SK-MEL-5 (cell line): ENCODE results near the gene MAP7D2. TPM values are rescaled to one million over a fixed set of nuclear protein-coding genes. Genes with fewer than 3 reads are reported as not detected.
"Not testable (repeated sequence)": the region's sequence is repeated elsewhere in the genome, so short reads cannot be mapped to it uniquely, and the experiment has no call there.

Source experiments
- DNase-seq: peaks from one replicate; pipeline ENCODE4 v3.0.0-alpha.2; 2016; ENCODE audit warnings: low read depth, low spot score
- in situ Hi-C: cut with HindIII; loops from 2 replicates; pipeline ENCODE4 v1.10.0; 2016; ENCODE audit warnings: low sequenced_read_pairs, high pct_unique_total_duplicates, low pct_unique_long_range_greater_than_20kb
- total RNA-seq: library from RNA; depleted of rRNA; stranded (reverse); fragments of >200 nt; shearing (Covaris generic); gene quantifications from 2 replicates; pipeline ENCODE4 v1.2.3, GENCODE V29; 2014

The MAP7D2 gene
- total RNA-seq, 1 experiment from 2014 or later, result 1.9 TPM

DNA sequence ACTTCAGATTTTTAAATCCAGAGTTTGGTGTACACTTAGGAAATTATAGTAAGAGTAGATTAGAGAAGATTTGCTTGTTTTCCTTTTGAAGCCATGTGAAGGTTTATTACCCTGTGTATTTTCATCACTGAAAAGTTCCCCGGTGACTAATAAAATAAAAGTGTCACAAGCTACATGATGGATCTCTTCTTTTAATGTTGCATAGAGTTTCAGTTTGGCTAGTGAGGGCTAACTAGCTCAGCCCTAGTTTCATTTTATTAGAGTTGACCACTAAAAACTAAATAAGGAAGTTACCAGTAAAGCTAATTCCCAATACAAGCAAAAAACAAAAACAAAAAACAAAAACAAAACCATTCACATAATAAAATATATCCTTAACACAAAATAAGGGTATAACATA is 10.1 kb upstream of the MAP7D2 start:
- DNase-seq, in situ Hi-C loops: not testable (repeated sequence)

DNA sequence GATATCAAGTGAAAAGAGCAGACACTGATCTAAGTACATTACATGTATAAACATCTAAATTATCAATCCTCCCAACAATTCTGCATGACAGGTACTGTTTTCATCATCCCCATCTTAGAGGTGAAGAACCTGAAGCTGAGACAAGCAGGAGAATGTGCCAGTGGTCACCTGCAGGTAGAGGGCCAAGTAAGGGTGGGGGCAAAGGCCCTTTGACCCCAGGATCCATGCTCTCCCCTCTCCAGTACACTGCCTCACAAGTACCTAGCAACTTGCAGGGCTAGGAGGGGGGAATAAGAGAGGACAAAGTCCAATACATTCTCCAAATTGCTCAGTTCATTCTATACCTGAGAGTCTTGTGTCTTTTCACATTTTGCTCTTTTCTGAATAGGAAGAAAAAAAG is 8.3 kb upstream of the MAP7D2 start:
- in situ Hi-C loops, result no loop called here

DNA sequence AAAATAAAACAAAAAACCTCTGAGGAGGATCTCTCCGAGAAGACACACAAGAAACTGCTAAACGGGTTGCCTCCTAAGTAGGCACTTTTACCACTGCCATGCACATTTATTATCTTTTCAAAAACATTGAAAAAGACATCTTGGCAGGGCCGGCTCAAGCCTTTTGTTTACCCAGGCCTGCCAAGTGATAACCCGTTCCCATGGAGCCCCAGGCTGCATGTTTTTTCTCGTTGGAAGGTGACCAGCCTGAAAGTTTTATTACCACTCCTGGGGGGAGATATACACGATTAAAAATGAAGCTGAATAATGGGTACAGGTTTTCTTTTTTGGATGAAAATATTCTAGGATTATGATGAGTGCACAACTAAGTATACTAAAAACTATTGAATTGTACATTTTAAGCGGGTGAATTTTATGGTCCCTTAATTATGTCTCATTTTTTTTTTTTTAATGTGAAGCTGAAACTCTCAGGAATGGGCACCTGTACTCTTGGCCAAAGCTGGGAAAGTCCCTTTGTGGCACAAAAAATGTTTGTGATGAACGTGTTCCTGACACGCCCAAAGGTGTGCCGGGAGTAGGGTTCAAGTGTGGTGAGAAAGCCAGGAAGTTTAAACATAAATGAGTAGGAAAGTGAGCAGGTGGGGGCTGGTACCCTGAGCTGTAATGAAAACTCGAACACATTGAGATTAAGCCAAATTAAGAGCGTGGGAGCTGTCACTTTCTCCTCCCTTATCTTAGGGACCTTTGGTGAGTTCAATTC is 1.5 kb upstream of the MAP7D2 start:
- DNase-seq, result no peak
- in situ Hi-C loops, result no loop called here

More for the DNA sequence above, 8.3 kb upstream of the MAP7D2 start:
- DNase-seq, result no peak

DNA sequence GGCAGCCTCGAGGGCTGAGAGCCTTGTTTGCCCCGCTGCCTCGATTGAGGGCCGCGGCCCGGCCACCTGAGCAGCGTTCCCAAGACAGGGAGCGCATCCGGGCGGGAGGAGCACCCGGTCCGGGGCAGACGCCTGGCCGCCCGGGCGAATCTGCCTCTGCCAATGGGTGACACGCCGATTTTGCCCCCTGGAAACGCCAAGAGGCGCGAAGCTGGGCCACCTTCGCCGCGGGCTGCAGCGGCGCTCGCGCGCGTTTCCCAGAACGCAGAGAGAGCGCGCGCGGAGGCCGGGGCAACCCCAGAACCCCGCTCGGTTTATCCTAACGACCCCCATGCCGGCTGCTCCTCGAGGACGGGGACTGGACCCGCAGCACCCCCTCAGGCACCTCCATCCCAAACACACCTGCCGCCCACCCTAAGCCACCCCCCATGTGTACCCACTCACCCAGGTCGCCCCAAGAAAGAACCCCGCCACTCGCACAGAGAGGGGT is 575 bp downstream of the MAP7D2 start:
- no peak for DNase-seq
- in situ Hi-C loops, result no loop called here

DNA sequence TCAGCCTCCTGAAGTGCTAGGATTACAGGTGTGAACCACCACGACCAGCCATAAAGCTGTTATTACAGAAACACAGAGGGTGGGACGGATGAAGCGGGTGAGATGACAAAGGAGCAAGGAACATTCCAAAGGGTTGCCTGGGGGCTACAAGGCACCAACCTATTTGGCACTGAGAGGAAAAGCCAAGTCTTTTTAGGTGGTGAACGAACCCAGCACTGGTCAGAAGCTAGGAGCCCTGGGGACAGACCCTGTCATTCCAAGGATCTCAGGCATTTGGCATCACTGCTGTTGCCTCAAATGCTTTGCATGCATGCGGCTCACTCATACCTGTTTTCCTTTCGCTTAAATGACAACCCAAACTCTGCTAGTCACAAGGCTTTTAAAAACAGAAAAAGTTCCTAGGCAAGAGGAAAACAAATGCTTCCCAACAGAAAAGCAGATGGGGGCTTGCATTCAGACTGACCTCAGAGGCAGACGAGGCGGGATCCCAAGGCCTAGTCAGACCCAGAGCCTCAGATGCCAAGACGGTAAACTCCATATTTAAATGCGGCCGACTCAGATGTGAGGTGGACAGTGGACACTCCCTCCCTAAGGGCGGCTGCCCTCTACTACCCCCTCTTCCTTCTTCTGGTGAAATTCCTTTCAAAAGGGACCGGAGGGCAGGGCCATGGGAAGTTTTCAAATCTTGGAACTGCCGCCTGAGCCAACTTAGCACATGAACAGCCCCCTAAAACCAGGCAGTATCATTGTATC is 4.5 kb downstream of the MAP7D2 start:
- no peak for DNase-seq
- in situ Hi-C loops, result no loop called here

DNA sequence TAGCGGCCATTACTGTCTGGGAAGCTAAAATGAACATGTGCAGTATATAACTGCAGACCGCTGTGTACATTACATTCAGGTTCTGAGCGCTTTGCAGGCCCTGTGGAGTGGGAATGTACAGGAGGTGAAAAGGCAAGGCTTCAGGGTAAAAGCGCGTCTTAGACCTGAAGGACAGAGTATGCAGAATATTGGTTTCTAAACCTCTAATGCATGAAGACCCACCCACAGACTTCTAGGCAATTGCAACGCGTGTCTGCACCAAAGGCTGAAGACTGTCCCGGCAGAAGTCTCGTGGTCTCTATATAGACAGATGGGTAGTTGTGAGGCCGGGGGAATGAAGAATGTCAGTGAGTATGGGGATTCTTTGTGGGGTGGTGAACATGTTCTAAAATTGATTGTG is 5.4 kb downstream of the MAP7D2 start:
- DNase-seq, result no peak
- in situ Hi-C loops, result no loop called here

DNA sequence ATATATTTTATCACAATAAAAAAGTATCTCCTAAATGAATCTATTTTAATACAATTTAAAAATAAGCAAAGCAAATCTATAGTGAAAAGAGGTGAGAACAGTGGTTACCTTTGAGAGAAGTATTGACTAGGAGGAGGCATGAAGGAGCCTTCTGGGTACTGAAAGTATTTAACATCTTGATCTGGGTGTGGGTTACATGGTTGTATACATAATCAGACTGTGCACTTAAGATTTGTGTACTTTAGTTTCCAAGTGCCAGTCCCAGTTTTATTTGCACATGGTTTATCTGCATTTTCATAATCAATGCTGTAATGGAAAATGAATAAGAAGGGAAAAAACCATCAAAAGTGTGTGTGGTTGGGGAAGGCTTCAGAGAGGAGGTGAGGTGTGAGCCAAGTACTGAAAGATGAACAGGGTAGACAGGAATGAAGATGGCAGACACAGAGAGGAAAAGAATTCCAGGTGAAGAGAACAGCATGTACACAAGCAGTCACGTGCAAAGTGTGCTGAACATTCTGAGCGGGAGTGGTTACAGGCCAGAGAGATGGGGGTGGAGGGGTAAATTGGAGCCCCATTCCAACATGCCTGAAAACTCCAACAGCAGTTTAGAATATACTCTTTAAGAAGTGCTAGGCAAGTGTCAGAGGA is 14.6 kb downstream of the MAP7D2 start:
- DNase-seq, result no peak
- in situ Hi-C loops, result no loop called here

DNA sequence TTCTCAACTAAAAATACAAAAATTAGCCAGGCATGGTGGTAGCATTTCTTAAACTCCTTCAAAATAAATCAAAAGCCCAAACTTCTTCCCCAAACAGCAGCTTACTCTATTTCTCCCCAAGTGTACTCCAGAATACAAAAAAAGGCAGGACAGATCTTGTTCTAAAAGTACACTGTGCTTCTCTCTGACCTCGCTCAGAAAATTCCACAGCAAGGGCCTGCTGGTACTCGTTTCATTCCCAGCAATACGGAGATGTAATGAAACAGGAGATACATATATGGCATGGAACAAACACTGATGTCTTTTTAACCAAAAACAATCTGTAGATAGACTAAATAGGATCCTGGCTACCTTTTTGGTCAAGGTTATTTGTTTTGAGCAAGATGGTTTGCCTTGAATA is 25.2 kb downstream of the MAP7D2 start:
- in situ Hi-C loops, result no loop called here
- DNase-seq, result no peak

DNA sequence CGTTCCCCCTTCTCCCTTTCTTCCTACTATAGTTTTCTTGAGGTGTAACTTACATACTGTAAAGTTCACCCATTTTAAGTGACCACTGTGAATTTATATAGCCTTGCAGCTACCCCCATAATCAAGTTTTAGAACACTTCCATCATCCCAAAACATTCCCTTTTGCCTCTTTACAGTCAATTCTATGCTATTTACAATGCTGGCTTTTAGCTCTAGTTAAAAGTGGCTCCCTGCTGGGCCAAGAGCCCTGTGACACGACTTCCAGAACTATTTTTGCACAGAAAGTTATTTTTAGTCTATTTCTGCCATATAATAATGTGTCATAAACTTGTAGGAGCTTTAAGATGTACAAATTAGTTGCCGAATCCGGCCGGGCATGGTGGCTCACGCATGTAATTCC is 26.9 kb downstream of the MAP7D2 start:
- peak; percentile 2 for DNase-seq
- in situ Hi-C loops, result no loop called here

DNA sequence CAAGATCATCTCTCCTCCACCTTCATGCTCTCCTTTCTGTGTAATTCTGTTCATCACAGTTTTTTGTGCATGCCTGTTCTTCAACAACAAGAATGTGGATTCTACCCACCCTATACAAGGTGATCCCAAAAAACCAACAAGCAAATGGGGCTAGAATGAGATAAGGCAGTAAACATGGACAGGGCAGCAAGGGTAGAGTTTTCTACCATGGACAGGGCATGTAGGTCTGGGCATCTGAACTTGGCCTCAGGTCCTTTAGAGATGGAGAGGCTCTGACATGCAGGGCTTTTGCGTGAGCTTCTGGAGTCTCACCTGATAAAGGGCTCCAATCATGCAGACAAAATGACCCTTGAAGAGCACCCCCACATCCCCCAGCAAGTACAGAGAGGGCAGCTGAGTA is 36.4 kb downstream of the MAP7D2 start:
- DNase-seq, result no peak
- in situ Hi-C loops, result no loop called here

DNA sequence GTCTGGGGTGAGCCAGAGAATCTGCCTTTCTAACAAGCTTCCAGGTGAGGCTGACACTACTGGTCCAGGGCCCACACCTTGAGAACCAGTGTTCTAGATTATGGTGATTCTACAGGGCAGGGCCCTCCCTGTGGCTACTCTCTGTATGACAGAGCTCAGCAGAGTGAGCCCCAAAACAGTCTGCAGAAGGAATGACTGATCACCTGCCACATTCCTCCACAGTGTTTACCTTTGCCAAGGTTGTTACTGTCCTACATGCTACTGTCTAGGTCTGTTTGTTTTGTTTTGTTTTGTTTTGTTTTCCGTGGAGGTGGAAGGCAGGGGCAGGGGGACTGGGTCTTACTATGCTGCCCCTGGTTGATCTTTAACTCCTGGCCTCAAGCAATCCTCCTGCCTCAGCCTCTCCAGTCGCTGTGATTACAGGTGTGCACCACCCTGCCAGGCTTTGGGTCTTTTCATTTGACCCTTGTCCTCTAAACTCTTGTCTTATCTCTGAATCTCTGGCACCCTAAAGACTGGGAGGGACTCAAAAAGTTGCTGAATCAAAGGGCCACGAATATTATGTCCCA is 45.1 kb downstream of the MAP7D2 start:
- in situ Hi-C loops, result no loop called here
- no peak for DNase-seq

DNA sequence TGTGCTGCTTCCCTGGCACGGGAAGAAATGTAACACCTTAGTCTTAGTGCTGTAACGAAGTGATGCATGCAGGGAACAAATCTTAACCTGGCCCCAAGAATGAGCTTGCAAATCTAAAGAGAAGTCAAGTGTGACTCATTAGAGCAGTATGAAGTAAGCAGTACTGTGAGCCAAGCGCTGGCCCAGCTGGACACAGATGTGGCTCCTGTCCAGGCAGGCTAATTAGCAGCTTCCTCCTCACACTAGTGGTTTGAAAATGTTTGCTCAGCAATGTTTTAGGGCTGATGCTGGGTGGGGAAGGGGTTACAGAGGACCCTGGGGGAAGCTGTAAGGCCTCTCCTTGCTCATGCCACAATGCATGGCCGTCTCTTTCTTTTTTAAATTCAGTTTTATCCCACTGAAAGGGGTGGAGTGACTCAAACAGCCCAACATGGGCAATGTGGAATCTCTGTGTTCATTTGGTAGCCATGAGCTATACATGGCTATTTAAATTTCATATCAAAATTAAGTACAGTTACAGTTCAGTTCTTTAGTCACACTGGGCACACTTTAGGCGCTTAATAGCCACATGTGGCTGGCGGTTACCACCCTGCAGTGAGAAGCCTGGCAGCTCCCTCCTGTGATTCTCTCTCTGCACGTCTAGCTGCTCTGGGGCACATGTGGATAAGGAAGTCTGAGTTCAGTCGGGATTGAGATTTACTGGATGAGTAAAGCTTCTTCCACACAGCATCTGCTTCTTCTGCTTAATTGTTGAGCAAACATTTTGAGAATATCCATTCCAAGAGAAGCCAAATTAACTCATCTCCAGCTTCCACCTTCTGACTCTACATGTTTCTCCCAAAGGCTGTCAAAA is 48.8 kb downstream of the MAP7D2 start:
- in situ Hi-C loops, result no loop called here
- DNase-seq, result no peak

DNA sequence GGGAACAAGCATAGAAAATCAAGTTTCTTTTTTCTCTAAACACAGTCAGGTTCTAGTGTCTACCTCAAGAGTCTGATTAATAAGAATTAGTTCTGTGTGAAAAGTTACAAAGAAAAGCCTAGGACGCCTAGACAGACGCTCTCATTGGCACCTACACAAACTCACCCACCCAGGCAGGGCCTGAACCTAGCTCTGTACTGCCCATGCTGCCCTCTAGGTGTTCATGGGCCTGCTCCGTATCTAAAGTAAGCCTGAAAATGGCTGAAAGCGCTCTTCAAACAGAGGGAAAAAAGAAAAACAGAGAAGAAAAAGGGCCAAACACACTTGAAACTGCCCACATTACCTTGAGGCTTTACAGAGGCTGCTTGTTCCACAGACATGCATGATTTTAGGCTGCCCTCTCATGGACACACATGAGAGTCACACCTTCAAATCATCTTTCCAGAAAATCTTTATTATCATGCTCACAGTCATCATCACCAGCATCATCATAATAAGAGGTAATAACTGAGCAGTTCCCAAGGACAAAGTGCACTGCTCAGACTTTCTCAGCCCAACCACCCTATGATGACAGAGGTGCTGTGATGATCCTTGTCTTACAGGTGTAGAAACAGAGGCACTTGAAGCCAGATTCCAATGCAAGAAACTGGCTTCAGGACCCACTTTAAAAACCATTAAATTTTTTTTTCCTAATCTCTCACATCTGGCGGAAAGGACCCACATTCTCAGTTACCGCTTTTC is 49.6 kb downstream of the MAP7D2 start:
- in situ Hi-C loops, result no loop called here
- DNase-seq, result peak; percentile 61

DNA sequence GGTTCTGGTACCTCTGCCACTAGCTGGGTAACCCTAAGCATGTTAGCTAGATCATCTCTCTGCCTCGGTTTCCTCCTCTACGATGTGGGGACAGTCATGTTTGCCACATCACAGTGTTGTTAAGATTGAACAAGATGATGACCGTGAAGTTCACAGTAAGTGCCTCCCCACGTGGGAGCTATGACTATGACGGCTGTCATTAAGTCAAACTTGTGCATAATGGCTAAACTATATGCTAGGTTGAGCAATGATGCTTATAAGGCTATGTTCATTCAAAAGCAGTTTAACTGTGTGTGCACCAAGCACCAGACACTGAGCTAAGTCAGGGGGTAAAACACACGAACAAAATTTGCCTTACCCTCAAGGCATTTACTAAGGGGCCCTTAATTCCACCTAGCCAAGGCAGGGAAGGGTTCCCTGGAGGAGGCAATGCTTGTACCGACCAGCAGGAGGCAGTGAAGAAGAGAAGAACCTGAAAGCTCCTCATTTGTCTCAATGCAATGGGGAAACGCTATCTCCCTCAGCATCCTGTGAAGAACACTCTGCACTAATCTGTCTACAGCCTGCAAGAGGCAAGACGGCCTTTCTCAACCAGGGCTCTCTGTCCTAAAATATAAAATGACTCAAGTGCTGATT is 52.9 kb downstream of the MAP7D2 start:
- in situ Hi-C loops, result no loop called here
- peak; percentile 26 for DNase-seq

DNA sequence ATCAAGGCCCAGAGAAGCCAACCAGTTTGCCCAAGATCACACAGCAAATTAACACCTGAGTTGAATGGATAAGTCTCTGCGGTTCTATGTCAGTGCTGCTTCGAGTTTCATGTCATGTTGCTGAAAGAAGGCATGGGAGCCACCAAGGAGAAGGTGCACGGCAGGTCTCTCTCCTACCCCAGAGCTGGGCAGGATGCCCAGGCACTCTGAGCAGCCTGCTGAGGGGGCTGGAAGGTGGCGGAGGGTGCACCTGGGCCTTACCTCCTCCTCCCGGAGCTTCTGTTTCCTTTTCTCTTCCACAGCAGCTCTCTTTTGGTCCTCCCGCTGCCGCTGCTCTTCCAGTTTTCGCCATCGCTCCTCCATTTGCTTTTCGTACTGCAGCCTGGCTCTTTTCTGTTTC is 53.6 kb downstream of the MAP7D2 start:
- in situ Hi-C loops, result no loop called here
- no peak for DNase-seq

DNA sequence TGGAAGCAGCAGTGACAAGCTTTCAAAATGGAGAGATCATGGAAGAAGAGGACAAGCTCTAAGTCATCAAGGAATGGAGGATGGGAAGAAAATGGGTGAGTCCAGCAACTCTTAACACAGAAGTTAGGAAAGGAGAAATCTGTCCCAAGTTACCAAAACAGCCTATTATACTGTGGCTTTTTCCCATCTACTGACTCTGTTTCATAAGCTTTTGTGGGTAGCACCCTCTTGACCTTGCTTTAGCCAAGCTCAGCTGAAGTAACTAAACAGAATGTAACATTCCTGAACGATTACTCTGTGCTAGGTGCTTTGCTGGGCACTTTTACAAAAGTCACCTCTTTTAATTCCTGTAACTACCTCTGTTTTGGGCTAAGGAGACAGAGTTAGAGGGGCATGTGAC is 54.9 kb downstream of the MAP7D2 start:
- no peak for DNase-seq
- in situ Hi-C loops, result no loop called here
